HepG2 (cell line): ENCODE results near the gene MN1.

Source experiments
- FOXJ3 ChIP-seq: sonication (generic); formaldehyde crosslinking; IDR thresholded peaks from 2 replicates; pipeline ENCODE4 v1.4.0; 2020; ENCODE audit warnings: missing genetic modification reagents, mild to moderate bottlenecking, borderline replicate concordance
- PRDM10 ChIP-seq: sonication (generic); formaldehyde crosslinking; IDR thresholded peaks from 2 replicates; pipeline ENCODE4 v1.4.0; 2020; ENCODE audit warnings: low read depth, missing genetic modification reagents
- RXRA ChIP-seq: sonication (generic); formaldehyde crosslinking; IDR thresholded peaks from 2 replicates; pipeline ENCODE4 v1.5.1; 2020; ENCODE audit warnings: missing genetic modification reagents
- TMF1 ChIP-seq: sonication (generic); formaldehyde crosslinking; IDR thresholded peaks from 2 replicates; pipeline ENCODE4 v1.8.1; 2022; ENCODE audit warnings: low read depth, missing genetic modification reagents
- WIZ ChIP-seq: sonication (generic); formaldehyde crosslinking; IDR thresholded peaks from 2 replicates; pipeline ENCODE4 v1.5.1; 2020; ENCODE audit warnings: mild to moderate bottlenecking, missing genetic modification reagents
- ZNF7 ChIP-seq: IDR thresholded peaks from 2 replicates; pipeline ENCODE4 v1.6.1; 2016; ENCODE audit warnings: missing biosample characterization, missing genetic modification reagents
- ZUFSP ChIP-seq: sonication (generic); formaldehyde crosslinking; IDR thresholded peaks from 2 replicates; pipeline ENCODE4 v1.9.0; 2021; ENCODE audit warnings: missing genetic modification reagents, mild to moderate bottlenecking, borderline replicate concordance

GRCh38 chr22:27719535-27720227 is 81.9 kb downstream of the MN1 start:
- TF ChIP-seq RXRA (no peak), ZNF7 (no peak), ZUFSP (CRISPR knock-in tag) (no peak), FOXJ3 (CRISPR knock-in tag) (no peak), PRDM10 (CRISPR knock-in tag) (no peak), TMF1 (no peak), WIZ (no peak)
